Measurements from ENCODE around the gene AHDC1. TPM values are rescaled to one million over a fixed set of nuclear protein-coding genes. Genes with fewer than 3 reads are reported as not detected.
A peak's percentile ranks its signal among the peaks of the same experiment; 100 is the strongest.

AHDC1 gene
- total and polyA plus RNA-seq, 2 donors (not counting 1 experiment from before 2014, with no cell fraction given) = 4.2 to 6.9 TPM

GRCh38 chr1:27592931-27593677 lies 10.8 kb downstream of the AHDC1 start:
- H3K9me3 ChIP-seq (ENCODE audit: control insufficient read depth, insufficient read depth, low read depth, low read length) = no peaks in the 10 kb centered on the region
- no peak overlapping the region for H3K4me3 ChIP-seq (replicated peaks in 1 of 4; ENCODE audit: control extremely low read depth in 1 of 4, insufficient read depth in 1 of 4, low read depth in 3 of 4, low read length in 4 of 4)
- peaks cover 72% of the 10 kb centered on the region for H3K79me2 ChIP-seq (ENCODE audit: control insufficient read depth, insufficient read depth, low read length)
- H2AFZ ChIP-seq (ENCODE audit: low read length) = no peak overlapping the region
- H4K20me1 ChIP-seq (ENCODE audit: control insufficient read depth, extremely low read depth, insufficient read depth, low read length) = peaks cover 2% of the 10 kb centered on the region
- no peak overlapping the region for H3K4me2 ChIP-seq (ENCODE audit: extremely low read depth, insufficient read depth, low read length)
- peak overlapping the region; percentile 0 for H3K9ac ChIP-seq (ENCODE audit: insufficient read depth, low read length)
- H3K27me3 ChIP-seq (ENCODE audit: control insufficient read depth, insufficient read depth, low read length) = no peaks in the 10 kb centered on the region
- H3K4me1 ChIP-seq (ENCODE audit: control insufficient read depth, extremely low read depth, insufficient read depth, low read length) = peaks cover 76% of the 10 kb centered on the region
- H3K36me3 ChIP-seq (ENCODE audit: control insufficient read depth, insufficient read depth, low read length) = peaks cover 7% of the 10 kb centered on the region
- no peak for DNase-seq (ENCODE audit: low read depth in 2 of 2)
- TF ChIP-seq EZH2 (IDR thresholded peaks at IDR 0.05; ENCODE audit: low read length, missing control alignments) = no peak
- TF ChIP-seq CTCF (conservative IDR thresholded peaks at IDR 0.05 in 1 of 2, IDR thresholded peaks at IDR 0.05 in 1 of 2; ENCODE audit: low read depth in 1 of 2, low read length in 2 of 2) = no peak
- H3K27ac ChIP-seq (ENCODE audit: insufficient read depth, low read length) = no peak overlapping the region

- Histone ChIP-seq H3K9me3 (ENCODE audit: control insufficient read depth, insufficient read depth, low read depth, low read length) (no peaks in the 10 kb centered on the region), H3K27ac (ENCODE audit: insufficient read depth, low read length) (no peak overlapping the region), H3K36me3 (ENCODE audit: control insufficient read depth, insufficient read depth, low read length) (peaks cover 8% of the 10 kb centered on the region), H3K79me2 (ENCODE audit: control insufficient read depth, insufficient read depth, low read length) (peaks cover 72% of the 10 kb centered on the region), H3K9ac (ENCODE audit: insufficient read depth, low read length) (no peak overlapping the region), H2AFZ (ENCODE audit: low read length) (no peak overlapping the region), H4K20me1 (ENCODE audit: control insufficient read depth, extremely low read depth, insufficient read depth, low read length) (no peaks in the 10 kb centered on the region), H3K4me1 (ENCODE audit: control insufficient read depth, extremely low read depth, insufficient read depth, low read length) (peaks cover 70% of the 10 kb centered on the region), H3K4me3 (replicated peaks in 1 of 4; ENCODE audit: control extremely low read depth in 1 of 4, insufficient read depth in 1 of 4, low read depth in 3 of 4, low read length in 4 of 4) (no peak overlapping the region), H3K4me2 (ENCODE audit: extremely low read depth, insufficient read depth, low read length) (no peak overlapping the region), H3K27me3 (ENCODE audit: control insufficient read depth, insufficient read depth, low read length) (no peaks in the 10 kb centered on the region)
- TF ChIP-seq CTCF (conservative IDR thresholded peaks at IDR 0.05 in 1 of 2, IDR thresholded peaks at IDR 0.05 in 1 of 2; ENCODE audit: low read depth in 1 of 2, low read length in 2 of 2) (no peak), EZH2 (IDR thresholded peaks at IDR 0.05; ENCODE audit: low read length, missing control alignments) (no peak)
- no peak for DNase-seq (ENCODE audit: low read depth in 2 of 2)
Measured at GRCh38 chr1:27592232-27592930, 11.6 kb downstream of the AHDC1 start.

GRCh38 chr1:27591622-27592021 lies 12.3 kb downstream of the AHDC1 start:
- Histone ChIP-seq H3K9ac (ENCODE audit: insufficient read depth, low read length) (no peak overlapping the region), H3K9me3 (ENCODE audit: control insufficient read depth, insufficient read depth, low read depth, low read length) (no peaks in the 10 kb centered on the region), H3K4me3 (replicated peaks in 1 of 4; ENCODE audit: control extremely low read depth in 1 of 4, insufficient read depth in 1 of 4, low read depth in 3 of 4, low read length in 4 of 4) (no peak overlapping the region), H2AFZ (ENCODE audit: low read length) (no peak overlapping the region), H4K20me1 (ENCODE audit: control insufficient read depth, extremely low read depth, insufficient read depth, low read length) (no peaks in the 10 kb centered on the region), H3K27me3 (ENCODE audit: control insufficient read depth, insufficient read depth, low read length) (no peaks in the 10 kb centered on the region), H3K27ac (ENCODE audit: insufficient read depth, low read length) (no peak overlapping the region), H3K36me3 (ENCODE audit: control insufficient read depth, insufficient read depth, low read length) (peaks cover 8% of the 10 kb centered on the region), H3K4me1 (ENCODE audit: control insufficient read depth, extremely low read depth, insufficient read depth, low read length) (peaks cover 66% of the 10 kb centered on the region), H3K79me2 (ENCODE audit: control insufficient read depth, insufficient read depth, low read length) (peaks cover 71% of the 10 kb centered on the region), H3K4me2 (ENCODE audit: extremely low read depth, insufficient read depth, low read length) (no peak overlapping the region)
- TF ChIP-seq EZH2 (IDR thresholded peaks at IDR 0.05; ENCODE audit: low read length, missing control alignments) (no peak), CTCF (conservative IDR thresholded peaks at IDR 0.05 in 1 of 2, IDR thresholded peaks at IDR 0.05 in 1 of 2; ENCODE audit: low read depth in 1 of 2, low read length in 2 of 2) (no peak)
- DNase-seq (ENCODE audit: low read depth in 2 of 2) = peak; percentile 53 to 58

Data from fibroblast of lung (primary cell).